ENCODE measurements around the gene TMPRSS2.

The TMPRSS2 gene

DNA sequence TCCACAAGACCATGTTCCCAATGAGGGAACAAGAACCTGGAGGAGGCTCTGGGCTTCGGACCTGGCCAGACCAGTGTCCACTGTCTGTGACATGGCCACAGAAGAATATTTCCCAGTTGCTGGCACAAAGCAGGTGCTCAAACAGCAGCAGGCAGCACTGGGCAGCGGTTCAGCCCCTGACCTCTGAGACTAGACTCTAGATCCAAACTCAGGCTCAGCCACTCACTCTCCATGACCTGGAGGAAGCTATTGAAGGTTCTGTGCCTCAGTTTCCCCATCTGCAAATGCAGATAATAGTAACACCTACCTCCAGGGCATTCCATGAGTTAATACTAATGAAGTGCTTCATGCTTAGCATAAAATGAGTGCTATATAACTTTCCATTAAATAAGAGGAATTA lies 8.0 kb downstream of the TMPRSS2 start (continued):
- TF ChIP-seq, protein P1, sequence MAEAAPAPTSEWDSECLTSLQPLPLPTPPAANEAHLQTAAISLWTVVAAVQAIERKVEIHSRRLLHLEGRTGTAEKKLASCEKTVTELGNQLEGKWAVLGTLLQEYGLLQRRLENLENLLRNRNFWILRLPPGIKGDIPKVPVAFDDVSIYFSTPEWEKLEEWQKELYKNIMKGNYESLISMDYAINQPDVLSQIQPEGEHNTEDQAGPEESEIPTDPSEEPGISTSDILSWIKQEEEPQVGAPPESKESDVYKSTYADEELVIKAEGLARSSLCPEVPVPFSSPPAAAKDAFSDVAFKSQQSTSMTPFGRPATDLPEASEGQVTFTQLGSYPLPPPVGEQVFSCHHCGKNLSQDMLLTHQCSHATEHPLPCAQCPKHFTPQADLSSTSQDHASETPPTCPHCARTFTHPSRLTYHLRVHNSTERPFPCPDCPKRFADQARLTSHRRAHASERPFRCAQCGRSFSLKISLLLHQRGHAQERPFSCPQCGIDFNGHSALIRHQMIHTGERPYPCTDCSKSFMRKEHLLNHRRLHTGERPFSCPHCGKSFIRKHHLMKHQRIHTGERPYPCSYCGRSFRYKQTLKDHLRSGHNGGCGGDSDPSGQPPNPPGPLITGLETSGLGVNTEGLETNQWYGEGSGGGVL (tag by site-specific recombination; IDR thresholded peaks at IDR 0.05) = no peak
- no peak for TF ChIP-seq EGR2 (tag by site-specific recombination; IDR thresholded peaks at IDR 0.05; ENCODE audit: low read depth)

DNA sequence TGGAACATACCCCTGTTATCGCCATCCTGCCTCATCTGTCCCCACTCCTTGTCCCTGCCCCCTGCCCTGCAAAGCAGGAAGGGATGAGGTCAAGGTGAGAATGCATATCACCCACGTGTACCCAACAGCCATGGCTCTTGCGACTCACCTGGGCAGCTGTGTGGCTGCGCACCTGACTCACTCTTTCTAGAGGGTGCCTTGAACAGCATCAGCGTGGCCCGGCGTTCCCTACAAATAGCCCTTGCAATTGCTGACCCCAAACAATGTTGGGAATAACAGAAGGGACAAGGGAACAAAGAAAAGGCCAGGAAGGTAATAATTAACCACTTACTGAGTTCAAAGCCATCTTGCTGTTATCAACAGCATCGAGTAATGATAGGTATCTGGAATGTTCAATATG lies 10.2 kb downstream of the TMPRSS2 start:
- Histone ChIP-seq H3K9me3 (ENCODE audit: control insufficient read depth, insufficient read depth, low read depth, low read length) (no peaks in the 10 kb centered on the region), H3K36me3 (ENCODE audit: control insufficient read depth in 2 of 2, insufficient read depth in 1 of 2, low read length in 2 of 2) (no peaks in the 10 kb centered on the region), H3K4me3 (ENCODE audit: low read depth, low read length) (no peak overlapping the region), H3K4me1 (ENCODE audit: control insufficient read depth, insufficient read depth, low read length) (no peaks in the 10 kb centered on the region), H3K27ac (ENCODE audit: extremely low read depth, low read depth, low read length) (no peak overlapping the region)
- CTCF ChIA-PET = no interaction called here
- TF ChIP-seq, protein P2, sequence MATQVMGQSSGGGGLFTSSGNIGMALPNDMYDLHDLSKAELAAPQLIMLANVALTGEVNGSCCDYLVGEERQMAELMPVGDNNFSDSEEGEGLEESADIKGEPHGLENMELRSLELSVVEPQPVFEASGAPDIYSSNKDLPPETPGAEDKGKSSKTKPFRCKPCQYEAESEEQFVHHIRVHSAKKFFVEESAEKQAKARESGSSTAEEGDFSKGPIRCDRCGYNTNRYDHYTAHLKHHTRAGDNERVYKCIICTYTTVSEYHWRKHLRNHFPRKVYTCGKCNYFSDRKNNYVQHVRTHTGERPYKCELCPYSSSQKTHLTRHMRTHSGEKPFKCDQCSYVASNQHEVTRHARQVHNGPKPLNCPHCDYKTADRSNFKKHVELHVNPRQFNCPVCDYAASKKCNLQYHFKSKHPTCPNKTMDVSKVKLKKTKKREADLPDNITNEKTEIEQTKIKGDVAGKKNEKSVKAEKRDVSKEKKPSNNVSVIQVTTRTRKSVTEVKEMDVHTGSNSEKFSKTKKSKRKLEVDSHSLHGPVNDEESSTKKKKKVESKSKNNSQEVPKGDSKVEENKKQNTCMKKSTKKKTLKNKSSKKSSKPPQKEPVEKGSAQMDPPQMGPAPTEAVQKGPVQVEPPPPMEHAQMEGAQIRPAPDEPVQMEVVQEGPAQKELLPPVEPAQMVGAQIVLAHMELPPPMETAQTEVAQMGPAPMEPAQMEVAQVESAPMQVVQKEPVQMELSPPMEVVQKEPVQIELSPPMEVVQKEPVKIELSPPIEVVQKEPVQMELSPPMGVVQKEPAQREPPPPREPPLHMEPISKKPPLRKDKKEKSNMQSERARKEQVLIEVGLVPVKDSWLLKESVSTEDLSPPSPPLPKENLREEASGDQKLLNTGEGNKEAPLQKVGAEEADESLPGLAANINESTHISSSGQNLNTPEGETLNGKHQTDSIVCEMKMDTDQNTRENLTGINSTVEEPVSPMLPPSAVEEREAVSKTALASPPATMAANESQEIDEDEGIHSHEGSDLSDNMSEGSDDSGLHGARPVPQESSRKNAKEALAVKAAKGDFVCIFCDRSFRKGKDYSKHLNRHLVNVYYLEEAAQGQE (tag by site-specific recombination; IDR thresholded peaks at IDR 0.05) = no peak
- TF ChIP-seq, protein P3, sequence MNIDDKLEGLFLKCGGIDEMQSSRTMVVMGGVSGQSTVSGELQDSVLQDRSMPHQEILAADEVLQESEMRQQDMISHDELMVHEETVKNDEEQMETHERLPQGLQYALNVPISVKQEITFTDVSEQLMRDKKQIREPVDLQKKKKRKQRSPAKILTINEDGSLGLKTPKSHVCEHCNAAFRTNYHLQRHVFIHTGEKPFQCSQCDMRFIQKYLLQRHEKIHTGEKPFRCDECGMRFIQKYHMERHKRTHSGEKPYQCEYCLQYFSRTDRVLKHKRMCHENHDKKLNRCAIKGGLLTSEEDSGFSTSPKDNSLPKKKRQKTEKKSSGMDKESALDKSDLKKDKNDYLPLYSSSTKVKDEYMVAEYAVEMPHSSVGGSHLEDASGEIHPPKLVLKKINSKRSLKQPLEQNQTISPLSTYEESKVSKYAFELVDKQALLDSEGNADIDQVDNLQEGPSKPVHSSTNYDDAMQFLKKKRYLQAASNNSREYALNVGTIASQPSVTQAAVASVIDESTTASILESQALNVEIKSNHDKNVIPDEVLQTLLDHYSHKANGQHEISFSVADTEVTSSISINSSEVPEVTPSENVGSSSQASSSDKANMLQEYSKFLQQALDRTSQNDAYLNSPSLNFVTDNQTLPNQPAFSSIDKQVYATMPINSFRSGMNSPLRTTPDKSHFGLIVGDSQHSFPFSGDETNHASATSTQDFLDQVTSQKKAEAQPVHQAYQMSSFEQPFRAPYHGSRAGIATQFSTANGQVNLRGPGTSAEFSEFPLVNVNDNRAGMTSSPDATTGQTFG (tag by site-specific recombination; IDR thresholded peaks at IDR 0.05; ENCODE audit: borderline replicate concordance) = no peak
- TF ChIP-seq SCRT2 (tag by site-specific recombination; IDR thresholded peaks at IDR 0.05) = no peak
- TF ChIP-seq, protein P4, sequence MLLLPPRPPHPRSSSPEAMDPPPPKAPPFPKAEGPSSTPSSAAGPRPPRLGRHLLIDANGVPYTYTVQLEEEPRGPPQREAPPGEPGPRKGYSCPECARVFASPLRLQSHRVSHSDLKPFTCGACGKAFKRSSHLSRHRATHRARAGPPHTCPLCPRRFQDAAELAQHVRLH (tag by site-specific recombination; IDR thresholded peaks at IDR 0.05) = no peak
- TF ChIP-seq ZNF302 (tag by site-specific recombination; IDR thresholded peaks at IDR 0.05; ENCODE audit: low read depth) = no peak
- no peak for TF ChIP-seq ZNF639 (tag by site-specific recombination; IDR thresholded peaks at IDR 0.05)
- POLR2A ChIA-PET = no interaction called here

DNA sequence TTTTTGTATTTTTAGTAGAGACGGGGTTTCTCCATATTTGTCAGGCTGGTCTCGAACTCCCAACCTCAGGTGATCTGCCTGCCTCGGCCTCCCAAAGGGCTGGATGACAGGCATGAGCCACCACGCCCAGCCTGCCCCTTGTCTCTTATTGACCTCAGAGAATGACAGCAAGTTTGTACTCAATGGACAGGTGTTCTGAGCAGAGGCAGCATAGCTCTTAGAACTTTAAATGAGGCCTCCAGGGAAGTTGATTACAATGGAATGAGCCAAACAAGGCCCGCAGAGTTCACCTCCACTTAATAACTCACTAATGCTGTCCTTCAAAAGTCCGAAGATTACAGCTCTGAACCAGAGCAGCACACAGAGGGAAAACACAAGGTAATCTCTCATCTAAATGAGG lies 10.9 kb downstream of the TMPRSS2 start:
- ChIA-PET POLR2A (no interaction called here), CTCF (interaction anchor here (0.8 to 0.9 kb wide), 3 partner anchors 20 to 214 kb away, joined by 3 to 5 read pairs (median 3); no protein-coding TSS in a partner anchor)
- Histone ChIP-seq H3K9me3 (ENCODE audit: control insufficient read depth, insufficient read depth, low read depth, low read length) (no peaks in the 10 kb centered on the region), H3K36me3 (ENCODE audit: control insufficient read depth in 2 of 2, insufficient read depth in 1 of 2, low read length in 2 of 2) (no peaks in the 10 kb centered on the region), H3K4me1 (ENCODE audit: control insufficient read depth, insufficient read depth, low read length) (no peaks in the 10 kb centered on the region), H3K27ac (ENCODE audit: extremely low read depth, low read depth, low read length) (no peak overlapping the region), H3K4me3 (ENCODE audit: low read depth, low read length) (no peak overlapping the region)
- TF ChIP-seq ZNF341 (tag by site-specific recombination; IDR thresholded peaks at IDR 0.05; ENCODE audit: low read depth) = no peak
- TF ChIP-seq, protein P5, sequence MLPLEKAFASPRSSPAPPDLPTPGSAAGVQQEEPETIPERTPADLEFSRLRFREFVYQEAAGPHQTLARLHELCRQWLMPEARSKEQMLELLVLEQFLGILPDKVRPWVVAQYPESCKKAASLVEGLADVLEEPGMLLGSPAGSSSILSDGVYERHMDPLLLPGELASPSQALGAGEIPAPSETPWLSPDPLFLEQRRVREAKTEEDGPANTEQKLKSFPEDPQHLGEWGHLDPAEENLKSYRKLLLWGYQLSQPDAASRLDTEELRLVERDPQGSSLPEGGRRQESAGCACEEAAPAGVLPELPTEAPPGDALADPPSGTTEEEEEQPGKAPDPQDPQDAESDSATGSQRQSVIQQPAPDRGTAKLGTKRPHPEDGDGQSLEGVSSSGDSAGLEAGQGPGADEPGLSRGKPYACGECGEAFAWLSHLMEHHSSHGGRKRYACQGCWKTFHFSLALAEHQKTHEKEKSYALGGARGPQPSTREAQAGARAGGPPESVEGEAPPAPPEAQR (tag by site-specific recombination; IDR thresholded peaks at IDR 0.05) = no peak
- TF ChIP-seq ZNF645 (tag by site-specific recombination; IDR thresholded peaks at IDR 0.05) = no peak
- TF ChIP-seq, protein P6, sequence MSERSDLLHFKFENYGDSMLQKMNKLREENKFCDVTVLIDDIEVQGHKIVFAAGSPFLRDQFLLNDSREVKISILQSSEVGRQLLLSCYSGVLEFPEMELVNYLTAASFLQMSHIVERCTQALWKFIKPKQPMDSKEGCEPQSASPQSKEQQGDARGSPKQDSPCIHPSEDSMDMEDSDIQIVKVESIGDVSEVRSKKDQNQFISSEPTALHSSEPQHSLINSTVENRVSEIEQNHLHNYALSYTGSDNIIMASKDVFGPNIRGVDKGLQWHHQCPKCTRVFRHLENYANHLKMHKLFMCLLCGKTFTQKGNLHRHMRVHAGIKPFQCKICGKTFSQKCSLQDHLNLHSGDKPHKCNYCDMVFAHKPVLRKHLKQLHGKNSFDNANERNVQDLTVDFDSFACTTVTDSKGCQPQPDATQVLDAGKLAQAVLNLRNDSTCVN (tag by site-specific recombination; optimal IDR thresholded peaks at IDR 0.05) = no peak
- no peak for TF ChIP-seq ZNF416 (tag by site-specific recombination; IDR thresholded peaks at IDR 0.05)
- no peak for TF ChIP-seq PBX3 (CRISPR knock-in tag; IDR thresholded peaks at IDR 0.05)

All from HEK293 (cell line).